GM20000 (cell line): ENCODE measurements around the gene TEX2.

Source experiments
- DNase-seq: peaks from one replicate; pipeline ENCODE4 v3.0.0; 2012; ENCODE audit warnings: low spot score
- CTCF ChIP-seq: IDR thresholded peaks from 2 replicates; pipeline ENCODE4 v1.5.1; 2012; ENCODE audit warnings: mild to moderate bottlenecking, control low read depth; ENCODE audit errors: extremely low read depth, missing control alignments

The TEX2 gene

GRCh38 chr17:64158406-64158805 is 104.7 kb downstream of the TEX2 start:
- TF ChIP-seq CTCF, result no peak
- no peak for DNase-seq

- DNase-seq, result no peak
- TF ChIP-seq CTCF, result no peak
Observed at GRCh38 chr17:64157669-64158180, 105.3 kb downstream of the TEX2 start.

GRCh38 chr17:64156670-64157069 is 106.4 kb downstream of the TEX2 start:
- TF ChIP-seq CTCF, result no peak

GRCh38 chr17:64155751-64156544 is 107.1 kb downstream of the TEX2 start:
- DNase-seq, result no peak

More at GRCh38 chr17:64156670-64157069, 106.4 kb downstream of the TEX2 start:
- DNase-seq, result no peak

GRCh38 chr17:64155129-64155528 is 107.9 kb downstream of the TEX2 start:
- DNase-seq, result no peak
- no peak for TF ChIP-seq CTCF

More at GRCh38 chr17:64155751-64156544, 107.1 kb downstream of the TEX2 start:
- no peak for TF ChIP-seq CTCF

GRCh38 chr17:64154717-64155116 is 108.3 kb downstream of the TEX2 start:
- TF ChIP-seq CTCF, result no peak
- no peak for DNase-seq

GRCh38 chr17:64154313-64154695 is 108.8 kb downstream of the TEX2 start:
- no peak for TF ChIP-seq CTCF
- no peak for DNase-seq
